Measurements from ENCODE around the gene JAKMIP1.

Gene JAKMIP1

DNA sequence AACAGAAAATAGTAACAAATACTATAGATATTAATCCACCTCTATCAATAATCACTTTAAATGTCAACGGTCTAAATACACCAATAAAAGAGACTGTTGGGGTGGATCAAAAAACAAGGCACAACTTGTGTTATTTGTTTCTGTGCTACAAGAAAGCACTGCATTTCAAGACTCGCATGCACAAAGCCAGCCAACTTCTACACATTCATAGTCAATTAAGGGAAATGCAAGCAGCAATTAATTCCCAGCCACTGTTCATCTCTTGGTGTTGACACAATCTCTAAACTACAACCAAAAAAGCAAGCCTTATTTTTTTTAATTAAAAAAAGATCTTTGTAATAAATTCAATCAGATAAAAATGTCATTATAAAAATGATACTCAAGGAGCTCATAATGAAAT lies 67.6 kb downstream of the JAKMIP1 start:
- intact Hi-C loops (cut with DNase I), result no loop called here
- DNase-seq, result no peak

DNA sequence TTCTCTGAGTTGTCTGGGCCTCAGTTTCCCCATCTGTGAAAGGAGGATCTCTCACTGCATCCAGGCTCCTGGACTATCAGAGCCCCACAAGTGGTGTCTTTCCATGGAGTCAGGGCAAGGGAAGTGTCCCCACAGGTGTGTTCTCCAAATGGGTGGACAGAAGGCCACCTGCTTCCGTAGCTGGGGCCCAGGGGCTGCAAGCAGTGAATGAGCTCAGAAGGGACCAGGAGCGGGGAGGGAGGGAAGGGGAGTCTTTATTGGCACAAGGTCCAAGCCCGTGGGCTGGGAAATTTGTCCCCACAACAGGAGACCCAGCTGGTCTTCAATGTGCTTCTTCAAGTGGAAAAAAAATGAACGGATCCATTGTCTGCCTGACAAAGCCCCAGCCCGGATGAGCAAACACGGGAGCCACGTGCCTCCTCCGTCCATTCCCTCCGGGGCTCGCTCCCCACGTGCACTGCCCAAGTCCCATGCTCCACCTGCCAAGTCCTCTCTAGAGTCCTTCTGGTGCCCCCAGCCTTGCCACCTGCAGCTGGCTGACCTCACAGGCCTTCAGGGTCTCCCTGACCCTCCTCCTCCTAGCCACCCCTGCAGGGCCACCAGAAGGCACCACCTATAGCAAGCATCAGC lies 72.0 kb downstream of the JAKMIP1 start:
- peak in 7 of 42 donors; percentile 9 to 41 (median 23) for DNase-seq
- intact Hi-C loops (cut with DNase I), result no loop called here

DNA sequence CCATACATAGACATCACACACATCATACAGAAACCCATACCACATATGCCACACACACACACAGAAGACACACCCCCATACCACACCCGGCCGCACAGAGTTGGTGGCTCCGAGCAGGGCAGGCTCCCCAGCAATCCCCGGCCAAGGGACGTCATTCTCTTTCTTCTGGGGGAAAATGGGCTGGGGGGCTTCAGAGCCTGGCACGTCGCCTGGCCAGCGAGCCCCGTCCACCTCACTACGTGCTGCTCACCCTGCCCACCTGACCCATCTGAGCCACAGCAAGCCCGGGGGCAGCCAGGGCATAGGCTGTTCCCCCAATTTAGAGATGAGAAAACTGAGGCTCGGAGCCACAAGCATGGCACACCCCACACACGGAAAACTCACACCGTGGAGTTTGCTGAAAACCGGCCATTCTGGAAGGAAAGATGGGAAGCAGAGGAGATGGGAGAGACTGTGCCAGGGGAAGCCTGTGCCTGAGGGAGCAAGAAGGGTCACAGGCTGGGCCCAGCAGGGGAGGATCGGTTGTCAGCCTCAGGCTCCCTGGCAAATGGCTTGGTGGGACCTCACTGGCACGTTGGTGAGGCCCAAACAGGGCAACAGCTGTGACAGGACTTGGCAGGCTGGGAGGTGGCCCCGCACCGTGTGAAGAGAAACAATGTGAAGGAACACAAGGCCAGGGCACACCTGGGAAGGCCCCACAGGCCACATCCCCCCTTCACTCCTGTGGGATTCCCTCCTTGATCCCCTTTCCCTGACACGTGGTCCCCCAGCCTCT lies 73.2 kb downstream of the JAKMIP1 start:
- peak in 4 of 42 donors; percentile 10 to 19 (median 15) for DNase-seq
- intact Hi-C loops (cut with DNase I), result no loop called here

DNA sequence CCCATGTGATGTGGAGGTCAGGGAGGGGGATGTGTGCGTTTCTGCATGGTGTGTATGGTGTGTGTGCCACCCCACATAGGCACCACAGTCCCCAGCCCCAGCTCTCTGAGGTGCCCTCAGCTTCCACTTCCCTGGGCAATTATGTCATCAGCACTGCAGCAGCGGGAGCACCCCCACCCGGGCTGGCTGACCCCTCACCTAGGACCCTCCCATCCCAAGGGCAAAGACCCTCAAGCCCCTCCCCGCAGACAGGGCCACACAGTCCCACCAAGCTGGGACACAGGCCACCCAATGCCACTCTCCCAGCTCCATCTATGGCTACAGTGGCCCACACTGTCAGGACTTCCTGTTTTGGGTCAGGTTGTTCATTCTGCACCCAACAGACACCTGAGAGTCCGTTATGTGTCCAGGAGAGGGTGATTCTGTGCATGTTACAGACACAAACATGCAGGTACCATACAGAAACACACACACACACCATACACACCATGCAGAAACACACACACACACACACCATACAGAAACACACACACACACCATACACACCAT lies 75.2 kb downstream of the JAKMIP1 start:
- DNase-seq, result peak in 6 of 42 donors; percentile 6 to 27 (median 8)
- intact Hi-C loops (cut with DNase I), result no loop called here

DNA sequence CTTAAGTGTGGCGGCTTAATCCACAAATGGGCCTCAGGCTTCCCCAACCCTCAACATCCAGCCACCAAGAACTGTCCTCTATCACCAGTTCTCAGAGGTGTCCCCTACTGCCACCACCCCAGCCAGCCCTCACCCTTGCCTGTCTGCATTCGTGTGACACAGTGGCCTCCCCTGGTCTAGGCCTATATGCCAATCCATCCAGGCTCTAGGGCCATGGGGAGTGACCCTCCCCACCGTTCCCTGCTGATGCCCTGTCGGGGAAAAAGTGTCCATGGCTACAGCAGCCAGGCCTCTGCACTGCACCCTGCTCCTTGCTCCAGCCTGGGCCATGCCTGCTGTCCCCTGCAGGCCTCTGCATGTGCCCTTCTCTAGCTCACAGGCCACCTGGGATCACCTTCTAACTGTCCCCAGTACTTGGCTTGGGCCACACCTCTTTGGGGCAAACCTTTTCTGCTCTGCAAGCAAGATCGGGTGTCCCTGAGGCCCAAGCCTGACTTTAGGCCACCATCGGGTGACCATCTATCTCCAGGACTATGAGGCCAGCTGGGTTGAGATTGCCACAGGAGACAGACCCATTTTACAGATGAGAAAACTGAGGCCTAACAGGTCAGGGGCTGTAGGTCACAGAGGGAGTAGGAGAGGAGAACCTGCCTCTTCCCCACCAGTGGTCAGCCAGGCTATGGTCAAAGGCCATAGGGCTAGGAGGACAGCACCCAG lies 75.8 kb downstream of the JAKMIP1 start:
- DNase-seq, result peak in 4 of 42 donors; percentile 8 to 23 (median 12)
- intact Hi-C loops (cut with DNase I), result no loop called here

DNA sequence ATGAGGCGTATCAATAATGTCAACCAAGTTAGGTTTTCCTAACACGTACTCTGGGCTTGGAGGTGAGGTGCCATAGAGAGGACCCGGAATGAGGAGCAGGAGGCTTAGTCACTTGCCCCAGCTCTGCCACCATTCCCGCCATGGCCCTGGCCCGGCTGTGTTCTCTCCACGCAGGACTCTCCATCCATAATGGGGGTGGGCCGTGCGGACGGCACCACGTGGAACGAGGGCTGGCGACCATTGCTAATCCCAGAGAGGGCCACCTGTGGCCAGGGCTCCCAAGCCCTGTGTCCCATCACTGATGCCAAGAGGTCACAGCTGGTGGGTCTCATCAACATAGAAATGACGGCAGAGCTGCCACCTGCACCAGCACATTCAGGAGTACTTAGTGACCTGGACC lies 76.4 kb downstream of the JAKMIP1 start:
- intact Hi-C loops (cut with DNase I), result no loop called here
- peak in 5 of 42 donors; percentile 6 to 41 (median 16) for DNase-seq

DNA sequence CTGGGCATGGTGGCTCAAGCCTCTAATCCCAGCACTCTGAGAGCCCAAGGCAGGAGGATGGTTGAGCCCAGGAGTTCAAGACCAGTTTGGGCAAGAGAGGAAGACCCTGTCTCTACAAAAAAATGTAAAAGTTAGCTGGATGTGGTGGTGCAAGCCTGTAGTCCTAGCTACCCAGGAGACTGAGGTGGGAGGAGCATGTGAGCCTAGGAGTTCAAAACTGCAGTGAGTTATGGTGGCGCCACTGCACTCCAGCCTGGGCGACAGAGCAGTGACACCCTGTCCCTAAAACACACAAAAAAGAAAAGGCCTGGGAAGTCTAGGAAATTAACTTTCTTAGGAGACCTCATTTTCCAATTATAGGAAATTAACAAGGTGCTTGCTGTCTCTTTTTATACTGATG lies 76.8 kb downstream of the JAKMIP1 start:
- intact Hi-C loops (cut with DNase I), result no loop called here
- peak in 3 of 42 donors; percentile 8 to 41 (median 19) for DNase-seq

DNA sequence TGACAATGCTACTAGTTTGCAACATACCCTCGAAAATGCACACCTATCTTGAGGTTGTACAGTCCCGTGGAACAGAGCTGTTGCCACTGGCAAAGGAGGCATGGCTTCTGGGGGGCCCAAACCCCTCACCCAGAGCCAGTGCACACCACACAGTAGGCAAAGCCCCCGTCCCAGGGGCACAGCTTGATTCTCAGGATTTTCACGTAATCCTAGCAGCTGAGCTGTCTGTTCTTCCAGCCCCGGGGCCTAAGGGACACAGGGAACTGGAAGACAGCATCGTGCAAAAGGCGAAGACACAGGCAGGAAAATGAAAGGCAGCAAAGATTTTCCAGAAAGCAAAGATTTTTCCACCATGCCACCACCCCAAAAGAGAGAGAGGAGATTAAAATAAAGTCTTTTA lies 77.2 kb downstream of the JAKMIP1 start:
- intact Hi-C loops (cut with DNase I), result no loop called here
- DNase-seq, result peak in 5 of 42 donors; percentile 8 to 40 (median 34)

DNA sequence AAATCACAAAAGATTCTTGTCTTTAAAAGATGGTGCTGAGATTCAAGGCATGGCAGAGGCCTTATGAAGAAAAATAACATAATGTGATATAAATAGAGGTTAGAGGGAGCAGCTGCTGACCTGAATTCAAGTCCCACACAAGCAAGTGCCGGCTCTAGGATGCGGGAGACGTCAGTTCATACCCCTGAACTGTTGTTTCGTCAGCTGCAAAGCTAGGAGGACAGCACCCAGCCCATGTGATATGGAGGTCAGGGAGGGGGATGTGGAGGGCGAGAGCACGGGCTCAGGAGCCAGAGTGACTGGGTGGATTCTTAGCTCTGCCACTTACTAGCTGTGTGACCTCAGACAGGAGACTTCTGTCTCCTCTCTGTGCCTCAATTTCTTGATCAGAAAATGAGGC lies 77.9 kb downstream of the JAKMIP1 start:
- intact Hi-C loops (cut with DNase I), result no loop called here
- DNase-seq, result peak in 4 of 42 donors; percentile 9 to 43 (median 42)

DNA sequence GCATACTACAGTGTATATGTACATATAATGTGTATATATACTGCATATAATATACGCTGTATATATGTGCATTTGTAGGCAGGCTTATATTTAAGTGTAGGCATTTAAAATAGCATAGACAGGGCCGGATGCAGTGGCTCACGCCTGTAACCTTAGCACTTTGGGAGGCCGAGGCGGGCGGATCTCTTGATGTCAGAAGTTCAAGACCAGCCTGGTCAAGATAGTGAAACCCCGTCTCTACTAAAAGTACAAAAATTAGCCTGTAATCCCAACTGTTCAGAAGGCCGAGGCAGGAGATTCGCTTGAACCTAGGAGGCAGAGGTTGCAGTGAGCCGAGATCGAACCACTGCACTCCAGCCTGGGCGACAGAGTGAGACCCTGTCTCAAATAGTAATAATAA lies 78.4 kb downstream of the JAKMIP1 start:
- DNase-seq, result peak in 4 of 42 donors; percentile 6 to 43 (median 21)
- intact Hi-C loops (cut with DNase I), result no loop called here

DNA sequence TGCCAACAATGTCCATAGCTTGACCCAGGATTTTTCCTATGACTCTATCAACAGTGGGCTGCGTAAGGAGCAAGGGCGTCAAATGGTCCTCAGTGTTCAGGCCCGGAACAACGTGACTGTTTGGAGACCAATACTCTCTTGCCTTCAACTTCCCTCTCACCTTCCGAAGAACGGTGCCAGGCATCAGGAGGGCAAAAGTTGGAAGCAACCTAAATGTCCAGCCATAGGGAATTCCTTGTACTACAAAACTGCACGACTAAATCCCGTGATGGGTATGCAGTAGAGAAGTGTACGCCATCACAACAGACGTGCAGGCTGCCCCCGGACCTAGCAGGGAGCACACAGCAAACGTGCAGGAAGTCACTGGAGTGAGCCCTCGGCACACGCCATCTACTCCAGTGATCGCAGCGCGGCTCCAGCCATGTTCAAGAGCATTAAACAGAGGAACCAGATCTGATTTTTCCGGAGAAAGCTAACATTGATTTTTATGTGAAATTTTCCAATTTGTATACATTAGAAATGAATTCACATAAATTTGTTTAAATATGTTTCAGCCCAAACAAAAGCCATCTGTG lies 79.0 kb downstream of the JAKMIP1 start:
- intact Hi-C loops (cut with DNase I), result no loop called here
- DNase-seq, result peak in 4 of 42 donors; percentile 3 to 42 (median 38)

DNA sequence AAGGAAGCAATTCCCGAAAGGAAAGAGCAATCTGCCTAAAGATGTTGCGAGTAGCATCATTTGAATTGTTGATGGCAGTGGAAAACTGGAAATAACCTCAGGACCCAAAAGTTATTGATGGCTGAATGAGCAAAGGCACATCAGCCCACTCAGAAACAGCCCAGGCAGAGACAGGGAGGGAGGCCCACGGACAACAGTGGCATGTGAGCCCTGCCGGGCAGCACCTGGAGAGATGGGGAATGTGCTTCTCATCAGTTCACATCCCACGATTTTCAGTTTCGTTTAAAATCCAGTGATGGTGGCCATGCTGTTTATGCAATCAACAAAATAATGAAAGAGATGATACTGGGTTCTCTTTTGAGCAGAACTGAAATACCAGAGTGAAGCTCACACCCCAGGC lies 80.0 kb downstream of the JAKMIP1 start:
- peak in 5 of 42 donors; percentile 7 to 32 (median 14) for DNase-seq
- intact Hi-C loops (cut with DNase I), result no loop called here

DNA sequence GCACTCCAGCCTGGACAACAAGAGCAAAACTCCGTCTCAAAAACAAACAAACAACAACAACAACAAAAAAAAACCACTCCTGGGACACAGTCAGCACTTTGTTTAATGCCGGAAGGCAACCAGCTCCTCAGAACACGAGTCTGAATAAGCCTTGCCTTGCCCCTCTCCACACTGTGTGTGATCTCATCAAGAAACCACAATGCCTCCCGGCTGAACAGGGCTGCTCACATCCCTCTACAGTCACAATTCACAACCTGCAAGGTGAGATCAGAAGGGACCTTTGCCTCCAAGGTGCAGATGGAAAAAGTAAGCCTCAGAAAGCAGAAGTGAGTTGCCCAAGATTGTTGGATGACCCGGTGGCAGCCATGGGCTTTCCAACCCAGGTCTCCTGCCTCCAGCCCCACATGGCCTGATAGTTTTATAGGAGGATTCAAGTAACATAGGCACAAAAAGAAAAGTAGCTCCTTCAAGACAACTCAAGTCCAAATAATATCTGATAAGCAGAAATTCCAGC lies 80.8 kb downstream of the JAKMIP1 start:
- DNase-seq, result peak in 6 of 42 donors; percentile 3 to 36 (median 20)
- intact Hi-C loops (cut with DNase I), result no loop called here

DNA sequence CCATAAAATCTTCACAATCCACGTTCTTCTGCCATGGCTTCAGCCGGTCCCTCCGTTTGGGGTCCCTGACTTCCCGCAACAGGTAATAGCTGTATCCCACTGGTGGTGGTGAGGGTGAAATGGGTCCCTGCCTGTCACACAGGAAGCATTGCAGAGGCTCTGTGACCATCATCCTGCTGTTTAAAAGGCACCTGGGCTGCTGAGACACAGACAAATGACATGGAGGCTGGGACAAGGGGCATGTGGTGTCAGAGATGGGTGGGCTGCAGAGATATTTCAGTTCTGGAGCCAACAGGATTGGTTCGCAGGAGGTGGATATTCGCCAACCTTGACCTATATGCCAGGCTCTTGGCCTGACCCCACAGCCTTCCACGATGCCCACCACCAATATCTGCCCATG lies 82.1 kb downstream of the JAKMIP1 start:
- intact Hi-C loops (cut with DNase I), result no loop called here

DNA sequence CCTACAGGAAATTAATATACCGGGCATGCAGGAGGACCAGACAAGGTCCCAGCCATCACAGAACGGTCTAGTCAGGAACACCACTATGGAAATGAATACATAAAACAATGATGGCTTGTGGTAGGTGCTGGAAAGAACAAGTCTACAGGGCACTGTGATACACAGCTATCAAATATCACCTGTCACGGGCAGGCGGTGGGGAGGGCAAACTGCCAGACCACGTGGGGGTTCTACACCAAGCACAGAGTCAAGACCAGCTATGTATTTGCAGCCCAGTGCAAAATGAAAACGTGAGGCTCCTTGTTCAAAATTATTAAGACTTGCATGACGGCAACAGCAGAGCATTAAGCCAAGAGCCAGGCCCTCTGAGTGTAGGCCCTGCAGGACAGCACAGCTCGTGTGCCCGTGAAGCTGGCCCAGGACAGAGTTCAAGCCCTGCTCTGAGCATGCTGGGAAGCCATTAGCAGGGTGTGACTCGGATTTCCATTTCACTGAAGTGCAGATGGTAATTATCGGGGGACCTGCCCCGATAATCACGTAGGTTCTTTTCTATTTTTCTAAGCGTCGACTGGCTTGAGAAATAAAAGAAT lies 83.6 kb downstream of the JAKMIP1 start:
- intact Hi-C loops (cut with DNase I), result no loop called here

More for the DNA sequence above, 82.1 kb downstream of the JAKMIP1 start:
- DNase-seq, result peak in 3 of 42 donors; percentile 5 to 31 (median 16)

DNA sequence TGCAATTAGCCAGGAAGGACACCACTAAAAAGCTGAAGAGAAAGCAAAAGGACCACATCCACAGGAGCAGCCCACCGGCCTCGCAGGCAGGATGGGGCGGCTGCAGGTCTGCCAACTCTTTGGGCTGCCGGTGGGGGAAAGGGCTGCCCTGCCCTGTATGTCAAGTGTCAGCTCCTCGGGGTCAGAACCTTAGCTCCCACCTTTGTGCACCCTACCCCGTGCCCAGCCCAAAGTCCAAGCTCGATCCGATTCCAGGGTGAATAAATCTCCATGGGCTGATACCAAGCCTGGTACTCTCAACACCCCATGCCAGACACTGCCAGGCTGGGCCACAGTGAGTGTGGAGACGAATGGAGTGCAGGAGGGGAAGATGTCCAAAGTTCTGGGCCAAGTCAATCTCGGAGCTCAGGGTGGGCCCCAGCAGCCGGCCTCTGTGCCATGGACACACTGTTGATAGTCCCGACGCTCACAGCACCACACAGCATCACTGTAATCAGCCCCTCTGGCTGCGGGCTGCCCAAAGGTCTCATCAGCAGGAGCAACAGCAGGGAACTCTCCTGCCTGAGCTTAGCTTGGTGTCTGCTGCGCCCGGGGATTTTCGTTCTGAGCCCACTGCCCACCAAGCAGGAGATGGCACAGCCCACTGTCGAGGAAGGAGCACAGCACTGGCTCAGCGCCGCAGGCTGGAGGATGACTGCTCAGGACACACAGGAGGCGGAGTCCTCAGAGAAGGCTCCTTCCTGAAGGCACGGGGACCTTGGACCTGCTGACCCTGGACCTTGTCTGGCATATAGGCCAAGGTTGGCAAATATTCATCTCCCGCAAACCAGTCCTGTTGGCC lies 84.4 kb downstream of the JAKMIP1 start:
- DNase-seq, result peak in 6 of 42 donors; percentile 3 to 36 (median 16)

More for the DNA sequence above, 83.6 kb downstream of the JAKMIP1 start:
- DNase-seq, result peak in 7 of 42 donors; percentile 2 to 42 (median 8)

DNA sequence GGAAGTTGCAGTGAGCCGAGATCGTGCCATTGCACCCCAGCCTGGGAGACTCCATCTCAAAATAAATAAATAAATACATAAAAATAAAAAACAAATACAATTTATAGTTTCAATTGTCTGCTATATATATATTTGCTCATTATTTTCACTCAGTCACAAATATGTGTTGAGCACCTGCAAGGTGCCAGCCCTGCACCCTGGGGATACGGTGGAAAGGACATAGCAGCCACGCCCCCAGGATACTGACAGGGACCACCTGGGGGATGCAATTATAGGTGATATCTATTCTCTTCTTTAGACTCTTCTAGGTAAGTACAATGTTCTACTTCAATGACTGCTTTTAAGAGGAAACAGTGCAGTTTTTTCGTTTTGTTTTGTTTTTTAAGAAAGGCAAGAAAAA lies 85.0 kb downstream of the JAKMIP1 start:
- peak in 4 of 42 donors; percentile 4 to 27 (median 18) for DNase-seq
- intact Hi-C loops (cut with DNase I), result no loop called here

More for the DNA sequence above, 84.4 kb downstream of the JAKMIP1 start:
- intact Hi-C loops (cut with DNase I), result no loop called here
